Memory B cell (primary cell): ENCODE measurements around the gene PHB1.

ENCODE experiments used
- ATAC-seq: fragments of 150-1000 bp; cut with Tn5 transposase; 2 replicates; pipeline ENCODE4 v1.10.0; 2021; ENCODE audit warnings: low read depth, mild to moderate bottlenecking, moderate library complexity
- DNase-seq, 2 donors: peaks; one replicate each; pipeline ENCODE4 v3.0.0; 2022; ENCODE audit warnings: low spot score in 2 of 2
- H3K27ac Mint-ChIP-seq: one replicate; pipeline ENCODE4 v1.8.0; 2022; ENCODE audit warnings: mild to moderate bottlenecking, moderate library complexity, mixed read lengths
- H3K27me3 Mint-ChIP-seq: one replicate; pipeline ENCODE4 v1.8.0; 2022; ENCODE audit warnings: mixed read lengths
- H3K36me3 Mint-ChIP-seq: one replicate; pipeline ENCODE4 v1.8.0; 2022; ENCODE audit warnings: mild to moderate bottlenecking, mixed read lengths
- H3K4me1 Mint-ChIP-seq: one replicate; pipeline ENCODE4 v1.8.0; 2022; ENCODE audit warnings: mixed read lengths
- H3K4me3 Mint-ChIP-seq: one replicate; pipeline ENCODE4 v1.8.0; 2022; ENCODE audit warnings: mild to moderate bottlenecking, moderate library complexity, mixed read lengths
- H3K9me3 Mint-ChIP-seq: one replicate; pipeline ENCODE4 v1.8.0; 2022; ENCODE audit warnings: mixed read lengths

The PHB1 gene

GRCh38 chr17:49414622-49415350 is at the start of gene PHB1:
TSS of gene PHB1 (minus strand) at chr17:49414882. CDS start at chr17:49413264, 1,618 bp downstream.
- Mint-ChIP-seq H3K4me1 (peaks cover 11% of the 10 kb centered on the region), H3K27ac (peak within 1 kb of the TSS; percentile 89), H3K36me3 (peaks cover 15% of the 10 kb centered on the region), H3K9me3 (no peaks in the 10 kb centered on the region), H3K4me3 (peak within 1 kb of the TSS; percentile 96), H3K27me3 (no peaks in the 10 kb centered on the region)
- peak; percentile 96 for ATAC-seq
- peak; percentile 81 to 87 for DNase-seq

GRCh38 chr17:49464049-49464448 is 49.4 kb upstream of the PHB1 start:
- Mint-ChIP-seq H3K9me3 (peaks cover 4% of the 10 kb centered on the region), H3K36me3 (peaks cover 2% of the 10 kb centered on the region), H3K4me1 (no peaks in the 10 kb centered on the region), H3K27me3 (peaks cover 38% of the 10 kb centered on the region), H3K27ac (no peak overlapping the region), H3K4me3 (no peak overlapping the region)
- ATAC-seq (no peak), DNase-seq (no peak)

- H3K27ac Mint-ChIP-seq = no peak overlapping the region
- H3K9me3 Mint-ChIP-seq = peaks cover 4% of the 10 kb centered on the region
- ATAC-seq = no peak
- peaks cover 2% of the 10 kb centered on the region for H3K36me3 Mint-ChIP-seq
- DNase-seq = no peak
- H3K4me1 Mint-ChIP-seq = no peaks in the 10 kb centered on the region
- H3K4me3 Mint-ChIP-seq = no peak overlapping the region
- peaks cover 39% of the 10 kb centered on the region for H3K27me3 Mint-ChIP-seq
Measured at GRCh38 chr17:49461580-49461979, 46.9 kb upstream of the PHB1 start.

GRCh38 chr17:49460401-49460800 is 45.7 kb upstream of the PHB1 start:
- Mint-ChIP-seq H3K27me3 (peaks cover 42% of the 10 kb centered on the region), H3K27ac (no peak overlapping the region), H3K4me1 (no peaks in the 10 kb centered on the region), H3K9me3 (peaks cover 4% of the 10 kb centered on the region), H3K4me3 (no peak overlapping the region), H3K36me3 (peaks cover 2% of the 10 kb centered on the region)
- ATAC-seq = no peak
- no peak for DNase-seq

GRCh38 chr17:49459401-49459984 is 44.8 kb upstream of the PHB1 start:
- peaks cover 2% of the 10 kb centered on the region for H3K36me3 Mint-ChIP-seq
- no peak for DNase-seq
- no peak for ATAC-seq
- no peaks in the 10 kb centered on the region for H3K4me1 Mint-ChIP-seq
- peaks cover 41% of the 10 kb centered on the region for H3K27me3 Mint-ChIP-seq
- H3K9me3 Mint-ChIP-seq = peaks cover 4% of the 10 kb centered on the region
- H3K27ac Mint-ChIP-seq = no peak overlapping the region
- H3K4me3 Mint-ChIP-seq = no peak overlapping the region

GRCh38 chr17:49457564-49458535 is 43.2 kb upstream of the PHB1 start:
- Mint-ChIP-seq H3K27me3 (peaks cover 39% of the 10 kb centered on the region), H3K27ac (no peak overlapping the region), H3K4me3 (no peak overlapping the region), H3K36me3 (no peaks in the 10 kb centered on the region), H3K4me1 (no peaks in the 10 kb centered on the region), H3K9me3 (no peaks in the 10 kb centered on the region)
- ATAC-seq (no peak), DNase-seq (no peak)

GRCh38 chr17:49456183-49456965 is 41.7 kb upstream of the PHB1 start:
- H3K27me3 Mint-ChIP-seq = peaks cover 42% of the 10 kb centered on the region

GRCh38 chr17:49455272-49455861 is 40.7 kb upstream of the PHB1 start:
- H3K27me3 Mint-ChIP-seq = peaks cover 41% of the 10 kb centered on the region
- DNase-seq = no peak

More at GRCh38 chr17:49456183-49456965, 41.7 kb upstream of the PHB1 start:
- Mint-ChIP-seq H3K9me3 (no peaks in the 10 kb centered on the region), H3K4me1 (no peaks in the 10 kb centered on the region), H3K27ac (no peak overlapping the region), H3K36me3 (no peaks in the 10 kb centered on the region), H3K4me3 (no peak overlapping the region)
- ATAC-seq = no peak
- DNase-seq = no peak

GRCh38 chr17:49454050-49454449 is 39.4 kb upstream of the PHB1 start:
- Mint-ChIP-seq H3K36me3 (no peaks in the 10 kb centered on the region), H3K4me1 (peaks cover 2% of the 10 kb centered on the region), H3K4me3 (no peak overlapping the region), H3K9me3 (no peaks in the 10 kb centered on the region), H3K27me3 (peaks cover 35% of the 10 kb centered on the region), H3K27ac (no peak overlapping the region)
- DNase-seq = no peak
- ATAC-seq = no peak

More at GRCh38 chr17:49455272-49455861, 40.7 kb upstream of the PHB1 start:
- no peak overlapping the region for H3K27ac Mint-ChIP-seq
- no peaks in the 10 kb centered on the region for H3K9me3 Mint-ChIP-seq
- no peak for ATAC-seq
- no peak overlapping the region for H3K4me3 Mint-ChIP-seq
- no peaks in the 10 kb centered on the region for H3K36me3 Mint-ChIP-seq
- no peaks in the 10 kb centered on the region for H3K4me1 Mint-ChIP-seq

GRCh38 chr17:49452661-49453060 is 38.0 kb upstream of the PHB1 start:
- Mint-ChIP-seq H3K27me3 (peaks cover 32% of the 10 kb centered on the region), H3K4me3 (no peak overlapping the region), H3K9me3 (no peaks in the 10 kb centered on the region), H3K4me1 (peaks cover 2% of the 10 kb centered on the region), H3K36me3 (no peaks in the 10 kb centered on the region), H3K27ac (no peak overlapping the region)
- ATAC-seq = no peak
- DNase-seq = no peak

- Mint-ChIP-seq H3K4me3 (no peak overlapping the region), H3K27me3 (peaks cover 27% of the 10 kb centered on the region), H3K4me1 (peaks cover 2% of the 10 kb centered on the region), H3K36me3 (no peaks in the 10 kb centered on the region), H3K9me3 (no peaks in the 10 kb centered on the region), H3K27ac (no peak overlapping the region)
- no peak for DNase-seq
- no peak for ATAC-seq
Measured at GRCh38 chr17:49452201-49452600, 37.5 kb upstream of the PHB1 start.

- H3K9me3 Mint-ChIP-seq = no peaks in the 10 kb centered on the region
- no peak for ATAC-seq
- H3K36me3 Mint-ChIP-seq = no peaks in the 10 kb centered on the region
- no peak for DNase-seq
- H3K27me3 Mint-ChIP-seq = peaks cover 16% of the 10 kb centered on the region
- H3K4me1 Mint-ChIP-seq = peaks cover 2% of the 10 kb centered on the region
- no peak overlapping the region for H3K4me3 Mint-ChIP-seq
- no peak overlapping the region for H3K27ac Mint-ChIP-seq
Measured at GRCh38 chr17:49450735-49451134, 36.1 kb upstream of the PHB1 start.

- Mint-ChIP-seq H3K36me3 (no peaks in the 10 kb centered on the region), H3K27me3 (peaks cover 17% of the 10 kb centered on the region), H3K9me3 (no peaks in the 10 kb centered on the region), H3K4me1 (peaks cover 2% of the 10 kb centered on the region), H3K4me3 (no peak overlapping the region), H3K27ac (no peak overlapping the region)
- no peak for ATAC-seq
- DNase-seq = no peak
Measured at GRCh38 chr17:49450181-49450580, 35.5 kb upstream of the PHB1 start.
